WTC11 (cell line): Measurements from ENCODE around the gene ACSL1. TPM values are rescaled to one million over a fixed set of nuclear protein-coding genes. Genes with fewer than 3 reads are reported as not detected.

ENCODE experiments used
- ATAC-seq: fragments of 200-7000 bp; cut with Tn5 transposase; 2 replicates; pipeline ENCODE4 v1.10.0; 2021; ENCODE audit warnings: mild to moderate bottlenecking, moderate library complexity
- CTCF ChIA-PET: fragments of 300-600 bp; sonication (Branson Sonifier 250); formaldehyde crosslinking; loops from one replicate; lab custom pipeline; 2021; ENCODE audit warnings: antibody characterized with exemption; lab: Charles Lee
- POLR2A ChIA-PET: fragments of 350-600 bp; sonication (Branson Sonifier 250); formaldehyde crosslinking; loops from one replicate; lab custom pipeline; 2021; ENCODE audit warnings: antibody characterized with exemption; lab: Charles Lee
- DNase-seq: peaks from one replicate; pipeline ENCODE4 v3.0.0; 2021; ENCODE audit warnings: low spot score
- H3K27ac Mint-ChIP-seq: 2 replicates; pipeline ENCODE4 v1.8.0; 2021; ENCODE audit warnings: mixed read lengths
- H3K27me3 Mint-ChIP-seq: 2 replicates; pipeline ENCODE4 v1.8.0; 2021; ENCODE audit warnings: low read depth, mild to moderate bottlenecking, moderate library complexity, mixed read lengths
- H3K36me3 Mint-ChIP-seq: 2 replicates; pipeline ENCODE4 v1.8.0; 2021; ENCODE audit warnings: mixed read lengths
- H3K4me1 Mint-ChIP-seq: 2 replicates; pipeline ENCODE4 v1.8.0; 2022; ENCODE audit warnings: mixed read lengths
- H3K4me3 Mint-ChIP-seq: 2 replicates; pipeline ENCODE4 v1.8.0; 2021; ENCODE audit warnings: mild to moderate bottlenecking, moderate library complexity, mixed read lengths
- H3K9me3 Mint-ChIP-seq: 2 replicates; pipeline ENCODE4 v1.8.0; 2021; ENCODE audit warnings: mixed read lengths
- CREM ChIP-seq: sonication (generic); formaldehyde crosslinking; IDR thresholded peaks from 2 replicates; pipeline ENCODE4 v1.8.1; 2022; ENCODE audit warnings: mild to moderate bottlenecking, missing genetic modification reagents, moderate library complexity
- ELF4 ChIP-seq: sonication (generic); formaldehyde crosslinking; IDR thresholded peaks from 2 replicates; pipeline ENCODE4 v1.8.1; 2022; ENCODE audit warnings: low read depth, mild to moderate bottlenecking, moderate library complexity, missing genetic modification reagents
- ETV6 ChIP-seq: sonication (generic); formaldehyde crosslinking; IDR thresholded peaks from 2 replicates; pipeline ENCODE4 v1.8.1; 2022; ENCODE audit warnings: mild to moderate bottlenecking, missing genetic modification reagents
- GRHL2 ChIP-seq: fragments of 250-450 bp; sonication (Bioruptor Pico); IDR thresholded peaks from 2 replicates; pipeline ENCODE4 v1.8.0; 2022; ENCODE audit warnings: mild to moderate bottlenecking, moderate library complexity; ENCODE audit not compliant: insufficient replicate concordance, severe bottlenecking
- HMGA2 ChIP-seq: fragments of 250-450 bp; sonication (Bioruptor Pico); IDR thresholded peaks from 2 replicates; pipeline ENCODE4 v1.4.0; 2021; ENCODE audit warnings: mild to moderate bottlenecking, moderate library complexity
- MYBL2 ChIP-seq: sonication (generic); formaldehyde crosslinking; IDR thresholded peaks from 2 replicates; pipeline ENCODE4 v1.8.1; 2023; ENCODE audit warnings: mild to moderate bottlenecking, moderate library complexity, missing genetic modification reagents
- ZBTB21 ChIP-seq: sonication (generic); formaldehyde crosslinking; IDR thresholded peaks from 2 replicates; pipeline ENCODE4 v1.8.1; 2023; ENCODE audit warnings: mild to moderate bottlenecking, missing genetic modification reagents, borderline replicate concordance
- ZNF121 ChIP-seq: sonication (generic); formaldehyde crosslinking; IDR thresholded peaks from 2 replicates; pipeline ENCODE4 v1.8.0; 2023; ENCODE audit warnings: missing genetic modification reagents
- ZNF138 ChIP-seq: sonication (generic); formaldehyde crosslinking; conservative IDR thresholded peaks from 2 replicates; pipeline ENCODE4 v1.8.1; 2022; ENCODE audit warnings: mild to moderate bottlenecking, moderate library complexity, missing genetic modification reagents
- total RNA-seq: library from RNA; stranded (reverse); gene quantifications from 3 replicates; pipeline ENCODE4 v1.2.3, GENCODE V29; 2021
- TF ChIP-seq, protein P1 (sequence below): sonication (generic); formaldehyde crosslinking; IDR thresholded peaks from 2 replicates; pipeline ENCODE4 v1.8.0; 2022; ENCODE audit warnings: mild to moderate bottlenecking, missing genetic modification reagents
- TF ChIP-seq, protein P2 (sequence below): fragments of 250-450 bp; sonication (Bioruptor Pico); IDR thresholded peaks from 2 replicates; pipeline ENCODE4 v2.1.2; 2022; ENCODE audit warnings: mild to moderate bottlenecking, moderate library complexity
- TF ChIP-seq, protein P3 (sequence below): sonication (generic); formaldehyde crosslinking; IDR thresholded peaks from 2 replicates; pipeline ENCODE4 v1.8.0; 2023; ENCODE audit warnings: missing genetic modification reagents, mild to moderate bottlenecking, borderline replicate concordance
- TF ChIP-seq, protein P4 (sequence below): sonication (generic); formaldehyde crosslinking; IDR thresholded peaks from 2 replicates; pipeline ENCODE4 v1.8.0; 2022; ENCODE audit warnings: mild to moderate bottlenecking, missing genetic modification reagents
- TF ChIP-seq, protein P5 (sequence below): fragments of 250-450 bp; sonication (Bioruptor Pico); IDR thresholded peaks from 2 replicates; pipeline ENCODE4 v1.9.0; 2021; ENCODE audit warnings: moderate library complexity, mild to moderate bottlenecking, inconsistent platforms, borderline replicate concordance

The ACSL1 gene
- total RNA-seq, 1 experiment from 2014 or later: 6.6 TPM

DNA sequence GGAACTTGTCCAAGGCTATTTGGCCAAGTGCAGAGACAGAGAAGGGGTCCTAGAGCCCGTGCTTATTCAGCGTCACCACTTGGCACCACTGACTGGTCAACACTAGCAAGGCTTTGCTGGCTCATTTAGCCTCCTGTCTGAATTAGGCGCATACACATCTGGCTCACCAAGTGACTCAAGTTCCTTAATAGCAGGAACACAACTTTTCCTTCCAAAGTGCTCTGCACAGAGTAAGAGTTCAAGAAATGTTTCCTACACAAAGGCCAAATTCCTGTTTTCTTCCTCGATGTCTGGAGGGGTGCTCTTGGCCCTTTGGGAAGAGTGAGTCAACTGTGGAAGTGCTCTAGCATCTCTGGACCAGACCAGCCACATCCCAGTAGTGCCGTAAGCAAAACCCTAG, 65.1 kb downstream of the ACSL1 start:
- no peak for TF ChIP-seq HMGA2 (CRISPR knock-in tag)
- TF ChIP-seq, protein P1, sequence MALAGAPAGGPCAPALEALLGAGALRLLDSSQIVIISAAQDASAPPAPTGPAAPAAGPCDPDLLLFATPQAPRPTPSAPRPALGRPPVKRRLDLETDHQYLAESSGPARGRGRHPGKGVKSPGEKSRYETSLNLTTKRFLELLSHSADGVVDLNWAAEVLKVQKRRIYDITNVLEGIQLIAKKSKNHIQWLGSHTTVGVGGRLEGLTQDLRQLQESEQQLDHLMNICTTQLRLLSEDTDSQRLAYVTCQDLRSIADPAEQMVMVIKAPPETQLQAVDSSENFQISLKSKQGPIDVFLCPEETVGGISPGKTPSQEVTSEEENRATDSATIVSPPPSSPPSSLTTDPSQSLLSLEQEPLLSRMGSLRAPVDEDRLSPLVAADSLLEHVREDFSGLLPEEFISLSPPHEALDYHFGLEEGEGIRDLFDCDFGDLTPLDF (CRISPR knock-in tag): no peak
- no peak for TF ChIP-seq ETV6 (CRISPR knock-in tag)
- no peak for DNase-seq
- ChIA-PET POLR2A (no interaction called here), CTCF (no interaction called here)
- Mint-ChIP-seq H3K4me3 (no peak overlapping the region), H3K27me3 (peaks cover 2% of the 10 kb centered on the region; the same call in 1 of the 2 replicates), H3K4me1 (no peaks in the 10 kb centered on the region), H3K9me3 (peaks cover 5% of the 10 kb centered on the region; the same call in 1 of the 2 replicates), H3K27ac (no peak overlapping the region), H3K36me3 (peaks cover 3% of the 10 kb centered on the region; the same call in 1 of the 2 replicates)
- no peak for ATAC-seq

DNA sequence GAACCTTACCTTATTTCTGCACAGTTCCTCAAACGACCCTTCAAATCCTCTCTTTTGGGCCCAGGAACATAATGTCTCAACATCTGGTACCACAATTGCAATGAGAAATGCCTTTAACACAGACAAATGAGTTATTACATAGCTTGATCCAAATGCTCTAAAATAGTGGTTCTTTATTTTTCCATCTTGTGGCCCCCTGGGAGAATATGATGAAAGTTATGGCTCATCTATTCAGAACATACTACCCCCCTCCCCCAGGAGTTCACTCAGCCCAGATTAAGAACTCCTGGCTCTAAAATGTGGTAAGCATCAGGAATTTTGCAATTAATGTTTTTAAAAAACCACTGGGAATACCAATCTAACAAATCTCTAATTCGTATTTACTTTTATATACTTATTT, 68.0 kb downstream of the ACSL1 start:
- Mint-ChIP-seq H3K27me3 (peaks cover 2% of the 10 kb centered on the region; the same call in 1 of the 2 replicates), H3K9me3 (peaks cover 5% of the 10 kb centered on the region; the same call in 1 of the 2 replicates), H3K27ac (no peak overlapping the region)
- ATAC-seq: no peak
- no peak for TF ChIP-seq ZNF138
- no peak for TF ChIP-seq HMGA2 (CRISPR knock-in tag)
- no peak for TF ChIP-seq CREM (CRISPR knock-in tag)
- TF ChIP-seq, protein P1 (CRISPR knock-in tag): no peak
- TF ChIP-seq, protein P2, sequence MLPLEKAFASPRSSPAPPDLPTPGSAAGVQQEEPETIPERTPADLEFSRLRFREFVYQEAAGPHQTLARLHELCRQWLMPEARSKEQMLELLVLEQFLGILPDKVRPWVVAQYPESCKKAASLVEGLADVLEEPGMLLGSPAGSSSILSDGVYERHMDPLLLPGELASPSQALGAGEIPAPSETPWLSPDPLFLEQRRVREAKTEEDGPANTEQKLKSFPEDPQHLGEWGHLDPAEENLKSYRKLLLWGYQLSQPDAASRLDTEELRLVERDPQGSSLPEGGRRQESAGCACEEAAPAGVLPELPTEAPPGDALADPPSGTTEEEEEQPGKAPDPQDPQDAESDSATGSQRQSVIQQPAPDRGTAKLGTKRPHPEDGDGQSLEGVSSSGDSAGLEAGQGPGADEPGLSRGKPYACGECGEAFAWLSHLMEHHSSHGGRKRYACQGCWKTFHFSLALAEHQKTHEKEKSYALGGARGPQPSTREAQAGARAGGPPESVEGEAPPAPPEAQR: no peak
- no peak for TF ChIP-seq ZBTB21 (CRISPR knock-in tag)
- TF ChIP-seq, protein P3, sequence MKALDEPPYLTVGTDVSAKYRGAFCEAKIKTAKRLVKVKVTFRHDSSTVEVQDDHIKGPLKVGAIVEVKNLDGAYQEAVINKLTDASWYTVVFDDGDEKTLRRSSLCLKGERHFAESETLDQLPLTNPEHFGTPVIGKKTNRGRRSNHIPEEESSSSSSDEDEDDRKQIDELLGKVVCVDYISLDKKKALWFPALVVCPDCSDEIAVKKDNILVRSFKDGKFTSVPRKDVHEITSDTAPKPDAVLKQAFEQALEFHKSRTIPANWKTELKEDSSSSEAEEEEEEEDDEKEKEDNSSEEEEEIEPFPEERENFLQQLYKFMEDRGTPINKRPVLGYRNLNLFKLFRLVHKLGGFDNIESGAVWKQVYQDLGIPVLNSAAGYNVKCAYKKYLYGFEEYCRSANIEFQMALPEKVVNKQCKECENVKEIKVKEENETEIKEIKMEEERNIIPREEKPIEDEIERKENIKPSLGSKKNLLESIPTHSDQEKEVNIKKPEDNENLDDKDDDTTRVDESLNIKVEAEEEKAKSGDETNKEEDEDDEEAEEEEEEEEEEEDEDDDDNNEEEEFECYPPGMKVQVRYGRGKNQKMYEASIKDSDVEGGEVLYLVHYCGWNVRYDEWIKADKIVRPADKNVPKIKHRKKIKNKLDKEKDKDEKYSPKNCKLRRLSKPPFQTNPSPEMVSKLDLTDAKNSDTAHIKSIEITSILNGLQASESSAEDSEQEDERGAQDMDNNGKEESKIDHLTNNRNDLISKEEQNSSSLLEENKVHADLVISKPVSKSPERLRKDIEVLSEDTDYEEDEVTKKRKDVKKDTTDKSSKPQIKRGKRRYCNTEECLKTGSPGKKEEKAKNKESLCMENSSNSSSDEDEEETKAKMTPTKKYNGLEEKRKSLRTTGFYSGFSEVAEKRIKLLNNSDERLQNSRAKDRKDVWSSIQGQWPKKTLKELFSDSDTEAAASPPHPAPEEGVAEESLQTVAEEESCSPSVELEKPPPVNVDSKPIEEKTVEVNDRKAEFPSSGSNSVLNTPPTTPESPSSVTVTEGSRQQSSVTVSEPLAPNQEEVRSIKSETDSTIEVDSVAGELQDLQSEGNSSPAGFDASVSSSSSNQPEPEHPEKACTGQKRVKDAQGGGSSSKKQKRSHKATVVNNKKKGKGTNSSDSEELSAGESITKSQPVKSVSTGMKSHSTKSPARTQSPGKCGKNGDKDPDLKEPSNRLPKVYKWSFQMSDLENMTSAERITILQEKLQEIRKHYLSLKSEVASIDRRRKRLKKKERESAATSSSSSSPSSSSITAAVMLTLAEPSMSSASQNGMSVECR: no peak
- no peak for TF ChIP-seq ELF4 (CRISPR knock-in tag)
- no peak for TF ChIP-seq GRHL2 (CRISPR knock-in tag)
- no peak for TF ChIP-seq ZNF121 (CRISPR knock-in tag)
- TF ChIP-seq, protein P4, sequence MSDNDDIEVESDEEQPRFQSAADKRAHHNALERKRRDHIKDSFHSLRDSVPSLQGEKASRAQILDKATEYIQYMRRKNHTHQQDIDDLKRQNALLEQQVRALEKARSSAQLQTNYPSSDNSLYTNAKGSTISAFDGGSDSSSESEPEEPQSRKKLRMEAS (CRISPR knock-in tag): no peak
- TF ChIP-seq, protein P5, sequence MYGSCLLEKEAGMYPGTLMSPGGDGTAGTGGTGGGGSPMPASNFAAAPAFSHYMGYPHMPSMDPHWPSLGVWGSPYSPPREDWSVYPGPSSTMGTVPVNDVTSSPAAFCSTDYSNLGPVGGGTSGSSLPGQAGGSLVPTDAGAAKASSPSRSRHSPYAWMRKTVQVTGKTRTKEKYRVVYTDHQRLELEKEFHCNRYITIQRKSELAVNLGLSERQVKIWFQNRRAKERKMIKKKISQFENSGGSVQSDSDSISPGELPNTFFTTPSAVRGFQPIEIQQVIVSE (CRISPR knock-in tag): no peak
- TF ChIP-seq MYBL2 (CRISPR knock-in tag): no peak
- TF ChIP-seq, all 79 proteins: peak for 0
- CTCF ChIA-PET: no interaction called here
- H3K36me3 Mint-ChIP-seq: peaks cover 3% of the 10 kb centered on the region; the same call in 1 of the 2 replicates
- POLR2A ChIA-PET: no interaction called here
- no peak overlapping the region for H3K4me3 Mint-ChIP-seq
- H3K4me1 Mint-ChIP-seq: no peaks in the 10 kb centered on the region
- DNase-seq: no peak
